Glutamatergic neuron (in vitro differentiated cells): ENCODE results near the gene LRRC10B. TPM values are rescaled to one million over a fixed set of nuclear protein-coding genes. Genes with fewer than 3 reads are reported as not detected.
A peak's percentile ranks its signal among the peaks of the same experiment; 100 is the strongest.

Source experiments
- DNase-seq: peaks from one replicate; pipeline ENCODE4 v3.0.0; 2022
- H3K27ac Mint-ChIP-seq: one replicate; pipeline ENCODE4 v1.8.0; 2020; ENCODE audit warnings: mild to moderate bottlenecking, mixed read lengths, inconsistent platforms; ENCODE audit not compliant: unreplicated experiment
- H3K27me3 Mint-ChIP-seq: one replicate; pipeline ENCODE4 v1.8.0; 2020; ENCODE audit warnings: mild to moderate bottlenecking, moderate library complexity, mixed read lengths, inconsistent platforms; ENCODE audit not compliant: unreplicated experiment
- H3K36me3 Mint-ChIP-seq: one replicate; pipeline ENCODE4 v1.8.0; 2020; ENCODE audit warnings: mild to moderate bottlenecking, mixed read lengths, inconsistent platforms; ENCODE audit not compliant: unreplicated experiment
- H3K4me1 Mint-ChIP-seq: one replicate; pipeline ENCODE4 v1.8.0; 2020; ENCODE audit warnings: mild to moderate bottlenecking, low read depth, mixed read lengths, inconsistent platforms; ENCODE audit not compliant: unreplicated experiment
- H3K4me3 Mint-ChIP-seq: one replicate; pipeline ENCODE4 v1.8.0; 2020; ENCODE audit warnings: mild to moderate bottlenecking, mixed read lengths, inconsistent platforms; ENCODE audit not compliant: unreplicated experiment
- H3K9me3 Mint-ChIP-seq: one replicate; pipeline ENCODE4 v1.8.0; 2020; ENCODE audit warnings: mild to moderate bottlenecking, moderate library complexity, mixed read lengths, inconsistent platforms; ENCODE audit not compliant: unreplicated experiment
- CTCF ChIP-seq: fragments of 200-600 bp; sonication (generic); IDR thresholded peaks from one replicate; pipeline ENCODE4 v1.5.0; 2021; ENCODE audit not compliant: partially characterized antibody, unreplicated experiment
- total RNA-seq: library from RNA; stranded (reverse); fragmentation: NEBNext Ultra II Directional; extraction: Animal tissue kit (Norgen Biotek cat#: 25700); gene quantifications from one replicate; pipeline ENCODE4 v1.2.1, GENCODE V29; 2021; ENCODE audit not compliant: unreplicated experiment

LRRC10B gene
- total RNA-seq, 1 donor from 2014 or later = 8.2 TPM

DNA sequence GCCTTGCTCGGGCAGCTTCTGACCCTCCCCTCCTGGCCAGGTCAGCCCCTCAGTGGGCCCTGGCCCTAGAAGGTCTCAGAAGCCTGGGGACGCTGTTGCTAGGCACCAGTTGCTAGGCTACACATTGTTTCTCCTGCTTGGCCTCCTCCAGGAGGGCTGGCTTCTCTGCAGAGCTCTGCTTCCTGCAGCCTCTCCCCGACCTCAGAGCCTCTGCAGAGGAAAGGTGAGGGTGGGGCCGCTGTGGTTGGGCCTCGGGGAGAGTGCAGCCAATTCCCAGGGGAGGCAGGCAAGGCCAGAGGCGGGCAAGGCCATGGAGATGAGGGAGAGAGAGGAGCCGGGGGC lies 27.6 kb upstream of the LRRC10B start:
- H3K4me1 Mint-ChIP-seq = peaks cover 25% of the 10 kb centered on the region
- peaks cover 4% of the 10 kb centered on the region for H3K27me3 Mint-ChIP-seq
- H3K36me3 Mint-ChIP-seq = no peaks in the 10 kb centered on the region
- peak overlapping the region; percentile 83 for H3K4me3 Mint-ChIP-seq
- peak overlapping the region; percentile 92 for H3K27ac Mint-ChIP-seq
- DNase-seq = peak; percentile 82
- peaks cover 2% of the 10 kb centered on the region for H3K9me3 Mint-ChIP-seq
- no peak for TF ChIP-seq CTCF

- H3K27me3 Mint-ChIP-seq = peaks cover 4% of the 10 kb centered on the region
- peaks cover 29% of the 10 kb centered on the region for H3K4me1 Mint-ChIP-seq
- H3K4me3 Mint-ChIP-seq = peak overlapping the region; percentile 73
Observed at GRCh38 chr11:61481806-61482205, 26.7 kb upstream of the LRRC10B start.

DNA sequence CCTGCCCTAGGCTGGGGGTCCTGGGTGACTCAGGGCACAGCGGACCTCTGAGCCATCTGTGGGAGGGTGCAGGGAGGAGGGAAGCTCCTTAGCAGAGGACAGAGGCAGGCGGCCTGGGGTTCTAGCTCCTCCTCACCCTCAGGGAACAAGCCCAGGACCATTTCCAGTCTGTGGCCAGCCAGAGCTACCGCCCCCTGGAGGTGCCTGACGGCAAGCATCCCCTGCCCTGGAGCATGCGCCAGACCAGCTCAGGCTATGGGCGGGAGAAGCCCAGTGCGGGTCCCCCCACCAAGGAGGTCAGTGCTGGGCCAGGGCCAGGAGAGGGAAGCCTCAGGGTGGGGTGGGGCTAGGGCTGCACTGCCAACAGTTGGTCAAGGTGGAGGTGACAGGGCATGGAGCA lies 26.0 kb upstream of the LRRC10B start:
- Mint-ChIP-seq H3K4me3 (no peak overlapping the region), H3K27me3 (peaks cover 4% of the 10 kb centered on the region)
- peak; percentile 85 for DNase-seq

More at GRCh38 chr11:61481806-61482205, 26.7 kb upstream of the LRRC10B start:
- Mint-ChIP-seq H3K27ac (peak overlapping the region; percentile 92), H3K36me3 (no peaks in the 10 kb centered on the region), H3K9me3 (peaks cover 4% of the 10 kb centered on the region)
- peak; percentile 78 for DNase-seq
- TF ChIP-seq CTCF = no peak

DNA sequence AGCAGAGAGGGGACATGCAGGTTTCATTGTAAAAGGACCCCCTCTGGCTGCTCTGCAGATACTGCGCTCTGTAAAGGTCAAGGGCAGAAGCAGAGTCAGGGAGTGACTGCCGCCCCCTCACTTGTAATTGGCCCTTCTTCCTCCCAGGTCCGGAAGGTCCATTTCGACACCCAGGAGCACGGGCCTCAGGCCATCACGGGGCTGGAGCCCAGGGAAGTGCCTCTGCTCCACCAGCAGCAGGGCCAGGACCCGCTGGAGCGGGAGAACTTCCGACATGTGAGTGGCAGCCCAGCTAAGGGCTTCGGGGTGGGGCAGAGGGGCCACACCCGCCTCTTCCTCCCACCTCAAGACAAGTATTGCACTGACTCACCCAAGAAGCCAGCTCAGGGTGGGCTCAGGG lies 24.0 kb upstream of the LRRC10B start:
- Mint-ChIP-seq H3K36me3 (no peaks in the 10 kb centered on the region), H3K27me3 (peaks cover 13% of the 10 kb centered on the region), H3K27ac (no peak overlapping the region), H3K4me1 (peaks cover 42% of the 10 kb centered on the region), H3K4me3 (no peak overlapping the region), H3K9me3 (peaks cover 7% of the 10 kb centered on the region)
- DNase-seq = no peak
- TF ChIP-seq CTCF = no peak

More for the DNA sequence above, 26.0 kb upstream of the LRRC10B start:
- TF ChIP-seq CTCF = peak; percentile 79
- Mint-ChIP-seq H3K36me3 (no peaks in the 10 kb centered on the region), H3K9me3 (peaks cover 4% of the 10 kb centered on the region), H3K27ac (peak overlapping the region; percentile 92), H3K4me1 (peaks cover 33% of the 10 kb centered on the region)

DNA sequence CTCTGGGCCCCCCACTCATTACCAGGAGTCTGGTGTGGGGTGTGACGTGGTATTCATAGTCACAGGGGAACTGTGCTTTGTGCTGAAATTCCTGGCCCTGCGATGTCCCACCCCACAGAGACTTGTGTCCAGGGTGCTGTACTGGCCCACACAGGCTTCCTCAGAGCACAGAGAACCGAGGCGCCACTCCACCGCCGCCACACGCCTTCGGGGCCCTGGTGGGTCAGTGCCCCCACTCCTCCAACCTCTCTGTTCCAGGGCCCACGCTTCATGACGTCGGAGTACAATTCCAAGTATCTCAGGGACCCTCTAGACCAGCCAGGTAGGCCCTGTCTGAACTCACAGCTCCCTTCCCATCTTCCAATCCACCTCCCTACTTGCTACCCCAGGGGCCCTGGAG lies 23.5 kb upstream of the LRRC10B start:
- Mint-ChIP-seq H3K36me3 (no peaks in the 10 kb centered on the region), H3K4me1 (peaks cover 46% of the 10 kb centered on the region)

More for the DNA sequence above, 23.5 kb upstream of the LRRC10B start:
- H3K27me3 Mint-ChIP-seq = peaks cover 13% of the 10 kb centered on the region
- TF ChIP-seq CTCF = no peak
- no peak overlapping the region for H3K4me3 Mint-ChIP-seq
- DNase-seq = no peak
- H3K27ac Mint-ChIP-seq = no peak overlapping the region
- H3K9me3 Mint-ChIP-seq = peaks cover 7% of the 10 kb centered on the region
